ENCODE measurements around the gene LCN6. TPM values are rescaled to one million over a fixed set of nuclear protein-coding genes. Genes with fewer than 3 reads are reported as not detected.

The LCN6 gene
- total and polyA plus RNA-seq, 2 of the 13 experiments (the other 11 are each of a cell fraction or from before 2014, with no cell fraction given), result not detected

GRCh38 chr9:136747161-136748060 is 914 bp downstream of the LCN6 start:
- intact Hi-C loops (cut with micrococcal nuclease; ENCODE audit: unreplicated experiment) (no loop called here), in situ Hi-C loops (cut with HindIII; ENCODE audit: extremely low pct_ligation_motif_present, low pct_unique_long_range_greater_than_20kb) (no loop called here)
- ChIA-PET POLR2A (no interaction called here), CTCF (ENCODE audit: low intra/inter-chr PET ratio, low total read pairs) (no interaction called here)
- no peaks in the 10 kb centered on the region for H3K36me3 ChIP-seq (replicated peaks in 1 of 2; ENCODE audit: control insufficient read depth in 1 of 2, insufficient read depth in 2 of 2, low read length in 2 of 2)
- H3K4me2 ChIP-seq (ENCODE audit: low read depth, low read length), result no peak overlapping the region
- DNase-seq (ENCODE audit: low spot score) (no peak), FAIRE-seq (no peak), ATAC-seq (no peak)
- no peak overlapping the region for H3K4me3 ChIP-seq (replicated peaks in 1 of 3; ENCODE audit: insufficient read depth in 1 of 3, low read depth in 2 of 3, low read length in 3 of 3)
- no peaks in the 10 kb centered on the region for H4K20me1 ChIP-seq (ENCODE audit: insufficient read depth, low read length)
- TF ChIP-seq HNRNPL (IDR thresholded peaks at IDR 0.05; ENCODE audit: low read depth, low read length), result 0 out of 2 replicates have a peak, but pooled peaks have one; percentile 19
- TF ChIP-seq ZNF770 (CRISPR knock-in tag; IDR thresholded peaks at IDR 0.05), result peak; percentile 91
- 0 out of 2 replicates have a peak, but pooled peaks have one; percentile 22 for TF ChIP-seq PCBP1 (IDR thresholded peaks at IDR 0.05; ENCODE audit: borderline replicate concordance, low read depth, low read length)
- TF ChIP-seq ZNF850 (CRISPR knock-in tag; conservative IDR thresholded peaks at IDR 0.05), result no peak
- peaks cover 25 to 68% of the 10 kb centered on the region in 2 experiments; a peak in 4 of 5 replicates for H3K27me3 ChIP-seq (ENCODE audit: control insufficient read depth in 1 of 2, insufficient read depth in 2 of 2, low read length in 2 of 2)
- peaks cover 14% of the 10 kb centered on the region for H3K9me3 ChIP-seq (ENCODE audit: low read length)
- 55% methylated on average over 14 of the region's 22 CpGs for WGBS (ENCODE audit: low lambda C conversion rate)
- no peak overlapping the region for H3K27ac ChIP-seq (ENCODE audit: extremely low read length, insufficient read depth, low read length)
- no peak overlapping the region for H3K9ac ChIP-seq (ENCODE audit: insufficient read depth, low read depth, low read length)
- H3K79me2 ChIP-seq (ENCODE audit: insufficient read depth, low read length), result no peaks in the 10 kb centered on the region
- BruUV-seq (replicated peaks), result no TSS peak
- H2AFZ ChIP-seq (ENCODE audit: low read length), result no peak overlapping the region
- peaks cover 4% of the 10 kb centered on the region for H3K4me1 ChIP-seq (ENCODE audit: insufficient read depth, low read length)

GRCh38 chr9:136746621-136747020 is 1.7 kb downstream of the LCN6 start:
- CTCF ChIA-PET (ENCODE audit: low intra/inter-chr PET ratio, low total read pairs), result no interaction called here
- in situ Hi-C loops (cut with HindIII; ENCODE audit: extremely low pct_ligation_motif_present, low pct_unique_long_range_greater_than_20kb), result no loop called here
- ATAC-seq (no peak), DNase-seq (ENCODE audit: low spot score) (no peak), FAIRE-seq (no peak)
- no TSS peak for BruUV-seq (replicated peaks)
- no CpG with 5 or more reads among the region's 18 CpGs for WGBS (ENCODE audit: low lambda C conversion rate)
- Histone ChIP-seq H3K36me3 (replicated peaks in 1 of 2; ENCODE audit: control insufficient read depth in 1 of 2, insufficient read depth in 2 of 2, low read length in 2 of 2) (no peaks in the 10 kb centered on the region), H3K27me3 (ENCODE audit: control insufficient read depth in 1 of 2, insufficient read depth in 2 of 2, low read length in 2 of 2) (peaks cover 28 to 71% of the 10 kb centered on the region in 2 experiments), H3K4me2 (ENCODE audit: low read depth, low read length) (no peak overlapping the region), H3K4me3 (replicated peaks in 1 of 3; ENCODE audit: insufficient read depth in 1 of 3, low read depth in 2 of 3, low read length in 3 of 3) (no peak overlapping the region), H3K79me2 (ENCODE audit: insufficient read depth, low read length) (no peaks in the 10 kb centered on the region), H3K9ac (ENCODE audit: insufficient read depth, low read depth, low read length) (no peak overlapping the region), H3K27ac (ENCODE audit: extremely low read length, insufficient read depth, low read length) (no peak overlapping the region), H4K20me1 (ENCODE audit: insufficient read depth, low read length) (no peaks in the 10 kb centered on the region), H3K9me3 (ENCODE audit: low read length) (peaks cover 6% of the 10 kb centered on the region), H3K4me1 (ENCODE audit: insufficient read depth, low read length) (peaks cover 12% of the 10 kb centered on the region), H2AFZ (ENCODE audit: low read length) (no peak overlapping the region)
- POLR2A ChIA-PET, result no interaction called here
- intact Hi-C loops (cut with micrococcal nuclease; ENCODE audit: unreplicated experiment), result no loop called here
- no peak for TF ChIP-seq RFX3 (CRISPR knock-in tag; IDR thresholded peaks at IDR 0.05)
- no peak for TF ChIP-seq ZNF839 (CRISPR knock-in tag; IDR thresholded peaks at IDR 0.05; ENCODE audit: borderline replicate concordance)
- no peak for TF ChIP-seq ZNF557 (CRISPR knock-in tag; IDR thresholded peaks at IDR 0.05)
- TF ChIP-seq KDM2A (CRISPR knock-in tag; IDR thresholded peaks at IDR 0.05; ENCODE audit: borderline replicate concordance, low read depth), result no peak
- no peak for TF ChIP-seq MBD4 (IDR thresholded peaks at IDR 0.05; ENCODE audit: borderline replicate concordance, low read length)
- TF ChIP-seq ZNF607 (CRISPR knock-in tag; IDR thresholded peaks at IDR 0.05; ENCODE audit: borderline replicate concordance), result no peak
- no peak for TF ChIP-seq ZNF652 (CRISPR knock-in tag; IDR thresholded peaks at IDR 0.05; ENCODE audit: borderline replicate concordance, low read depth)
